ENCODE results near the gene AFAP1L1. TPM values are rescaled to one million over a fixed set of nuclear protein-coding genes. Genes with fewer than 3 reads are reported as not detected.

Gene AFAP1L1
- total and polyA plus RNA-seq, 2 donors from 2014 or later: 4.8 to 14.8 TPM

GRCh38 chr5:149340920-149341319 lies 69.3 kb downstream of the AFAP1L1 start:
- H3K27me3 ChIP-seq (ENCODE audit: control insufficient read depth, insufficient read depth, low read length): no peaks in the 10 kb centered on the region
- intact Hi-C loops (cut with DNase I): no loop called here
- H3K4me3 ChIP-seq (ENCODE audit: low read length in 3 of 3): no peak overlapping the region
- H3K27ac ChIP-seq (ENCODE audit: low read depth in 2 of 2, low read length in 2 of 2): no peak overlapping the region
- no peak for FAIRE-seq
- H3K36me3 ChIP-seq (ENCODE audit: control insufficient read depth in 2 of 3, insufficient read depth in 3 of 3, low read length in 3 of 3): no peaks in the 10 kb centered on the region
- H3K4me1 ChIP-seq (ENCODE audit: control insufficient read depth in 2 of 3, insufficient read depth in 2 of 3, low read depth in 1 of 3, low read length in 3 of 3): peaks cover 0 to 2% (median 0%) of the 10 kb centered on the region in 3 donors
- no peak for TF ChIP-seq CTCF (IDR thresholded peaks at IDR 0.05; ENCODE audit: borderline replicate concordance, extremely low read depth, insufficient read depth)
- no peak for DNase-seq
- H3K9me3 ChIP-seq (ENCODE audit: control insufficient read depth in 2 of 3, insufficient read depth in 1 of 3, low read length in 3 of 3): no peaks in the 10 kb centered on the region
- no peak overlapping the region for H3K9ac ChIP-seq (ENCODE audit: low read length in 3 of 3)

- FAIRE-seq: no peak
- no peak for DNase-seq
- H3K27ac ChIP-seq (ENCODE audit: low read depth in 2 of 2, low read length in 2 of 2): no peak overlapping the region
- H3K9ac ChIP-seq (ENCODE audit: low read length in 3 of 3): no peak overlapping the region
- no peak for TF ChIP-seq CTCF (IDR thresholded peaks at IDR 0.05; ENCODE audit: borderline replicate concordance, extremely low read depth, insufficient read depth)
- H3K4me1 ChIP-seq (ENCODE audit: control insufficient read depth in 2 of 3, insufficient read depth in 2 of 3, low read depth in 1 of 3, low read length in 3 of 3): peaks cover 0 to 5% (median 0%) of the 10 kb centered on the region in 3 donors
- H3K36me3 ChIP-seq (ENCODE audit: control insufficient read depth in 2 of 3, insufficient read depth in 3 of 3, low read length in 3 of 3): no peaks in the 10 kb centered on the region
- intact Hi-C loops (cut with DNase I): no loop called here
- H3K27me3 ChIP-seq (ENCODE audit: control insufficient read depth, insufficient read depth, low read length): no peaks in the 10 kb centered on the region
- H3K4me3 ChIP-seq (ENCODE audit: low read length in 3 of 3): no peak overlapping the region
- no peaks in the 10 kb centered on the region for H3K9me3 ChIP-seq (ENCODE audit: control insufficient read depth in 2 of 3, insufficient read depth in 1 of 3, low read length in 3 of 3)
Measured at GRCh38 chr5:149341876-149342275, 70.2 kb downstream of the AFAP1L1 start.

GRCh38 chr5:149344151-149344550 lies 72.5 kb downstream of the AFAP1L1 start:
- Histone ChIP-seq H3K9ac (ENCODE audit: low read length in 3 of 3) (no peak overlapping the region), H3K36me3 (ENCODE audit: control insufficient read depth in 2 of 3, insufficient read depth in 3 of 3, low read length in 3 of 3) (peaks cover 0 to 9% (median 3%) of the 10 kb centered on the region in 3 donors), H3K9me3 (ENCODE audit: control insufficient read depth in 2 of 3, insufficient read depth in 1 of 3, low read length in 3 of 3) (no peaks in the 10 kb centered on the region), H3K4me1 (ENCODE audit: control insufficient read depth in 2 of 3, insufficient read depth in 2 of 3, low read depth in 1 of 3, low read length in 3 of 3) (peaks cover 0 to 5% (median 0%) of the 10 kb centered on the region in 3 donors), H3K27me3 (ENCODE audit: control insufficient read depth, insufficient read depth, low read length) (no peaks in the 10 kb centered on the region), H3K4me3 (ENCODE audit: low read length in 3 of 3) (no peak overlapping the region), H3K27ac (ENCODE audit: low read depth in 2 of 2, low read length in 2 of 2) (no peak overlapping the region)
- TF ChIP-seq CTCF (IDR thresholded peaks at IDR 0.05; ENCODE audit: borderline replicate concordance, extremely low read depth, insufficient read depth): no peak
- intact Hi-C loops (cut with DNase I): no loop called here
- FAIRE-seq: no peak
- DNase-seq: no peak

Data from kidney (tissue), 14 donors.